GM12864 (cell line): ENCODE measurements around the gene CMPK2.

ENCODE experiments used
- DNase-seq: peaks from one replicate; pipeline ENCODE4 v3.0.0-alpha.2; 2011; ENCODE audit warnings: low read depth
- H3K4me3 ChIP-seq: 2 replicates; pipeline ENCODE4 v1.5.1; 2011; ENCODE audit warnings: mild to moderate bottlenecking, low read depth, low read length, control low read depth
- TF ChIP-seq, protein P1 (sequence below): IDR thresholded peaks from 2 replicates; pipeline ENCODE4 v1.5.1; 2011; ENCODE audit warnings: low read depth, mild to moderate bottlenecking, moderate library complexity, low read length, control low read depth, inconsistent platforms; ENCODE audit errors: missing control alignments

The CMPK2 gene

DNA sequence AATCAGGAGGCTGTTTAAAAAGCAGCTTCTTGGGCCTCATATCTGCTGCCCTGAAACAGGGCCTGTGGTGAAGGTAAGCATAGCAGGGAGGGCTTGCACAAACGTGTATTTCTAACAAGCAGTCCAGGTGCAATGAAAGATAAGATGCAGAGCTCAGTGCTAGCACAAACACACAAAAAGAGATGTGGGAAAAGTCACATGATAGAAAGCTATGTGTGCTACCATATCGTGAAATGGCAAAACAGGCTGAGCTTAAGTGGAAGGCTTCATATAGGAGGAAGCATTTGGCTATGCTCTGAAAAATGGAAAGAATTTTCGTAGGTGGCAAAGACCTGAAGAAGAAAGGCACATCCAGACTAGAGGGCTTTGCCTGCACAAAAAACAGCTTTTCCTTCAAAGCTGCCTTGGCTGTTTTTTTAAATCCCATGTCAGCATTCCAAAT is 22.1 kb upstream of the CMPK2 start:
- TF ChIP-seq, protein P1, sequence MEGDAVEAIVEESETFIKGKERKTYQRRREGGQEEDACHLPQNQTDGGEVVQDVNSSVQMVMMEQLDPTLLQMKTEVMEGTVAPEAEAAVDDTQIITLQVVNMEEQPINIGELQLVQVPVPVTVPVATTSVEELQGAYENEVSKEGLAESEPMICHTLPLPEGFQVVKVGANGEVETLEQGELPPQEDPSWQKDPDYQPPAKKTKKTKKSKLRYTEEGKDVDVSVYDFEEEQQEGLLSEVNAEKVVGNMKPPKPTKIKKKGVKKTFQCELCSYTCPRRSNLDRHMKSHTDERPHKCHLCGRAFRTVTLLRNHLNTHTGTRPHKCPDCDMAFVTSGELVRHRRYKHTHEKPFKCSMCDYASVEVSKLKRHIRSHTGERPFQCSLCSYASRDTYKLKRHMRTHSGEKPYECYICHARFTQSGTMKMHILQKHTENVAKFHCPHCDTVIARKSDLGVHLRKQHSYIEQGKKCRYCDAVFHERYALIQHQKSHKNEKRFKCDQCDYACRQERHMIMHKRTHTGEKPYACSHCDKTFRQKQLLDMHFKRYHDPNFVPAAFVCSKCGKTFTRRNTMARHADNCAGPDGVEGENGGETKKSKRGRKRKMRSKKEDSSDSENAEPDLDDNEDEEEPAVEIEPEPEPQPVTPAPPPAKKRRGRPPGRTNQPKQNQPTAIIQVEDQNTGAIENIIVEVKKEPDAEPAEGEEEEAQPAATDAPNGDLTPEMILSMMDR, result no peak
- DNase-seq, result no peak
- no peak overlapping the region for H3K4me3 ChIP-seq

DNA sequence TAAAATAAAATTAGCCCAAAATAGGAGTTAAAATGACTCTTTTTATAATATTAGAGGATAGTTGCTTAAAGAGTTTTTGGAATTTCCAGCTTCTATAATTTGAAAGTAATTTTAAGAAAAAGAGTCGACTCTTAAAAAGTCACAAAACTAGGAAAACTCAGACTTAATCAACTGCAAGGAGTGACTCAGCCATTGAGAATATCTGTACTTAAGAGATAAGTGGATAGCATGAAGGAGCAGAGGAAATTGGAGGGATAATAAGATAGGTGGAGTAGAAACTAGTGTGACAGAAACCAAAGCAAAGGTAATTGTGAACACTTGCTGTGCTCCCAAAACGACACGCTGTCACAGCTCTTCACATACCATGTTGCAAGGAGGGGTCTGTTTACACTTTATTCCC is 20.3 kb upstream of the CMPK2 start:
- TF ChIP-seq, protein P1, result no peak
- H3K4me3 ChIP-seq, result no peak overlapping the region
- no peak for DNase-seq

DNA sequence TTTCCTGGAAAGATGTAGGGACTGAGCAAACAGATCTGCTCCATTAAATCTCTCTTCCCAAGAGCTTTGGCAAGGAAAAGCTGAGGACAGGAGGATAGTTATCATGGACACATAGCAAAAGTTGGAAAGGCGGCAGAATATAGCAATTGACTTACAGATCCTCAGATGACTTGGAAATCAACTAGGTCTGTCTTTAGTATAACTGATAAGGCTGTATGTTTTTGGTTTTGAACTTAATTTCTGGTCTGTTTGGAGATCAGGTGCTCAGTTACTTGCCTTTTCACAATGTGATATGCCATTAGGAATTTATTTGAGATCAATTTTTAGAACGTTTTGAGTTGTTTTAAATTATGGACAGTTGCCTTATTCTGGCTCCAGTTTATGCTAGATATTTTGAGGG is 19.8 kb upstream of the CMPK2 start:
- TF ChIP-seq, protein P1, result no peak
- no peak overlapping the region for H3K4me3 ChIP-seq
- no peak for DNase-seq

DNA sequence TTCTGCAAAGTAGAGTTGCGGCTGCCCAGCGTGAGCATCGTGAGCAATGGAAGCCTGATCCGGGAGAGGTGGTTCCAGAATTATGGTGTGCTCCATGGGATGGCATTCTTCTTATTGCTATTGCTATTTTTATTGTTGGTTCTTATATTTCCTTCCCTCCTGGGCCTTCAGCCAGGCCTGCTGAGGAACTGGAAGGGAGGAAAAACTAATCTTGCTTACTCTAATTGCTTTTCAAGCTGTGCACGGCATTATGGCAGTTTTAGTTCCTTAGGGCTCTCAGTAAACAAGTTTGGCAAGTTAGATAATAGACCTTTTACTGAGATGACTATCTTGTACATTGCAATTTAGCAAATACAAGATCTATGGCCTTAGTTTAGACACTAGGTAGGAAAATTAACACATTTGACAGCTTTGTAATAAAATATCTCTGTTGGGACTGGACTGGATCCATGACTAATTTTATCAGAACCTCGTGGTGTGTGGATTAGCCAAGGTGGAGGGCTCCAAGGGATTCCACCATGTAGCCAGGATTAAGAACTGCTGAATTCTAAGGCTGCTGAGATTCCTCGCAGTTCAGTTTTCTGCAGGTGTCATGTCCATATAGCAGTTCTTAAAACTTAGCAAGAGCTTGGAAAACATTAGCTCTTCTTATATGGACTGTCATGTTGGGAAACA is 17.9 kb upstream of the CMPK2 start:
- TF ChIP-seq, protein P1, result no peak
- DNase-seq, result no peak
- no peak overlapping the region for H3K4me3 ChIP-seq

DNA sequence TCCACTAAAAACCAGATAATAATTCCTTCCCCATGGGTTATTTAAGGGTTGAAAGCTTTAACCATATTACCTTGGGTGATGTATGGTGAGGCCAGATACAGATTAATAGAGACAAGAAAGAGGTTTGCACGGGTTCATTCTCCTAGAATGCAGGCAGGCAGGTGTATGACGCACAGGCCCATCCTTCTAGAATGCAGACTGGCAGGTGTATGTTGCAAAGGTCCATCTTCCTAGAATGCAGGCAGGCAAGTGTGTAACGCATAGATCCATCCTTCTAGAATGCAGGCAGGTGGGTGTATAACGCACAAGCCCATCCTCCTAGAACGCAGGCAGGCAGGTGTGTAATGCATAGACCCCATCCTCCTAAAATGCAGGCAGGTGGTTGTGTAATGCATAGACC is 15.8 kb upstream of the CMPK2 start:
- TF ChIP-seq, protein P1, result no peak
- DNase-seq, result no peak
- H3K4me3 ChIP-seq, result no peak overlapping the region

DNA sequence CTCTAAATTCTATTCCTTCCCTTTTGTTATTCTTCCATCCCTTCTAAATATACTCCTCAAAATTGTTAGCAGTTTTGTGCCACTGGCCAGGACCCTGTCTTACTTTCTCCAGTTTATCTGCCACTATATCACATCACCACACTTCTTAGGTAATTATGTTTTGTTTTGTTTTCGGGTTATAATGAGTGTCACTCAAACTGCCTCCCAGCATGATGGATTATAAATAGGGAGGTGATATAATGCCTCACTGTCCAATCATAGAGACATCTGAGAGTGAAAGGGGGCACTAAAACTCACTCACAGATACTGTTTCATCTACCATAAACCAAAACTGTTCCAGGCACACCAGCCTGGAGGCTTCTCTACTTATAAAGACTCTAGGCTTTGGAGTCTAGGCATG is 15.3 kb upstream of the CMPK2 start:
- TF ChIP-seq, protein P1, result no peak
- DNase-seq, result no peak
- no peak overlapping the region for H3K4me3 ChIP-seq

DNA sequence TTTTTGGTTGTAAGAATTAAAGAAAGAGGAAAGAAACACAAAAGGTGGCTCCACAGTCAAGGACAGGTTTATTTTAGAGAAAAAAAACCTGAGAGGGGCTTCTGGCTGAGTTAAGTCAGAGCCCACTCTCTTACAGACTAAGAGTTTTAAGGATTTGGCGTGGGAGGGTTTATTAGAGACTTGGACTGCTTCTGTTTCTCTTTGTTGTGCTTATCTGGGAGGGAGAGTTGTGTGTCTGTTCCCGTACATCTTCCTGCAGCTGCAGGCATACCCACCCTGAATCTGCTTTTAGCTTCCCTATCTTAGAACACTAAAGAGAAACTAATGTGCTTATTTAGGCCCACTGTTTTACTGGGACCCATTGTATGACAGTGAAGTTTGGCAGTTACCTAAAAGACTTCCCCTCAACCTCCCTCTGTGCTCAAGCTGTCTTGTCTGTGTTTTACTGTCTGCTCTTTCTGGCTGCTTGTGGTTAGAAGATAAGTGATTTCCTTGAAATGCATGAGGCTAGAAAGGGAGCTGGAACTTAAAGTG is 14.6 kb upstream of the CMPK2 start:
- DNase-seq, result no peak
- TF ChIP-seq, protein P1, result no peak
- no peak overlapping the region for H3K4me3 ChIP-seq
